Ramos (cell line): ENCODE measurements around the gene TMEM106C.

Source experiments
- in situ Hi-C: fragments of 300-500 bp; cut with MboI; formaldehyde crosslinking; loops from one replicate; pipeline ENCODE4 v1.14.3; 2022; ENCODE audit warnings: low sequenced_read_pairs; ENCODE audit not compliant: unreplicated experiment

Gene TMEM106C

GRCh38 chr12:47963340-47964040 is at the start of gene TMEM106C:
Gene TMEM106C (plus strand): TSS chr12:47963596. CDS start chr12:47964237, 641 bp downstream.
- in situ Hi-C loops, result no loop called here

- in situ Hi-C loops, result no loop called here
Measured at GRCh38 chr12:47920913-47921312, 42.5 kb upstream of the TMEM106C start.

GRCh38 chr12:47921907-47922306 is 41.5 kb upstream of the TMEM106C start:
- in situ Hi-C loops, result no loop called here

- in situ Hi-C loops, result no loop called here
Measured at GRCh38 chr12:47927346-47927745, 36.0 kb upstream of the TMEM106C start.

- in situ Hi-C loops, result no loop called here
Measured at GRCh38 chr12:47930634-47931033, 32.8 kb upstream of the TMEM106C start.

GRCh38 chr12:47931187-47931586 is 32.2 kb upstream of the TMEM106C start:
- in situ Hi-C loops, result no loop called here

GRCh38 chr12:47935184-47935583 is 28.2 kb upstream of the TMEM106C start:
- in situ Hi-C loops, result no loop called here

- in situ Hi-C loops, result no loop called here
Measured at GRCh38 chr12:47938093-47938492, 25.3 kb upstream of the TMEM106C start.

- in situ Hi-C loops, result no loop called here
Measured at GRCh38 chr12:47938594-47938993, 24.8 kb upstream of the TMEM106C start.

GRCh38 chr12:47939009-47939601 is 24.3 kb upstream of the TMEM106C start:
- in situ Hi-C loops, result no loop called here

- in situ Hi-C loops, result loop anchor here (5.0 to 10.0 kb wide), 2 partner anchors 79 to 146 kb away; no protein-coding TSS in a partner anchor
Measured at GRCh38 chr12:47940773-47941474, 22.5 kb upstream of the TMEM106C start.

GRCh38 chr12:47941475-47941780 is 22.0 kb upstream of the TMEM106C start:
- in situ Hi-C loops, result loop anchor here (5.0 to 10.0 kb wide), 2 partner anchors 79 to 147 kb away; no protein-coding TSS in a partner anchor

GRCh38 chr12:47941871-47942613 is 21.4 kb upstream of the TMEM106C start:
- in situ Hi-C loops, result loop anchor here (5.0 to 10.0 kb wide), 2 partner anchors 80 to 147 kb away; no protein-coding TSS in a partner anchor

GRCh38 chr12:47942614-47943225 is 20.7 kb upstream of the TMEM106C start:
- in situ Hi-C loops, result loop anchor here (5.0 to 10.0 kb wide), 2 partner anchors 80 to 148 kb away; no protein-coding TSS in a partner anchor

GRCh38 chr12:47943623-47944340 is 19.6 kb upstream of the TMEM106C start:
- in situ Hi-C loops, result loop anchor here (5.0 to 10.0 kb wide), 2 partner anchors 81 to 149 kb away; no protein-coding TSS in a partner anchor

- in situ Hi-C loops, result loop anchor here (5.0 to 10.0 kb wide), 2 partner anchors 83 to 150 kb away; no protein-coding TSS in a partner anchor
Measured at GRCh38 chr12:47944685-47945340, 18.6 kb upstream of the TMEM106C start.

GRCh38 chr12:47945341-47945728 is 18.1 kb upstream of the TMEM106C start:
- in situ Hi-C loops, result loop anchor here (10.0 kb wide), 1 partner anchor 151 kb away; no protein-coding TSS in a partner anchor
